Measurements from ENCODE around the gene EIF4B. TPM values are rescaled to one million over a fixed set of nuclear protein-coding genes. Genes with fewer than 3 reads are reported as not detected.

The EIF4B gene
- total and polyA plus RNA-seq, 9 of the 15 experiments (the other 6 are each of a cell fraction or from before 2014, with no cell fraction given): 138 to 669 (median 552) TPM

GRCh38 chr12:53054112-53054878, 48.0 kb downstream of the EIF4B start (continued):
- 0 out of 2 replicates have a peak, but pooled peaks have one; percentile 14 for TF ChIP-seq ZNF407 (IDR thresholded peaks at IDR 0.05; ENCODE audit: low read depth)
- 0 out of 2 replicates have a peak, but pooled peaks have one; percentile 35 for TF ChIP-seq DPF2 (IDR thresholded peaks at IDR 0.05)
- TF ChIP-seq SNIP1 (IDR thresholded peaks at IDR 0.05; ENCODE audit: low read depth): no peak
- TF ChIP-seq ZNF785 (CRISPR knock-in tag; IDR thresholded peaks at IDR 0.05): no peak
- no peak for TF ChIP-seq PBX2 (CRISPR knock-in tag; IDR thresholded peaks at IDR 0.05; ENCODE audit: low read depth)
- TF ChIP-seq PBX2 (tag; conservative IDR thresholded peaks at IDR 0.05; ENCODE audit: low read depth): peak; percentile 59
- TF ChIP-seq, protein P1, sequence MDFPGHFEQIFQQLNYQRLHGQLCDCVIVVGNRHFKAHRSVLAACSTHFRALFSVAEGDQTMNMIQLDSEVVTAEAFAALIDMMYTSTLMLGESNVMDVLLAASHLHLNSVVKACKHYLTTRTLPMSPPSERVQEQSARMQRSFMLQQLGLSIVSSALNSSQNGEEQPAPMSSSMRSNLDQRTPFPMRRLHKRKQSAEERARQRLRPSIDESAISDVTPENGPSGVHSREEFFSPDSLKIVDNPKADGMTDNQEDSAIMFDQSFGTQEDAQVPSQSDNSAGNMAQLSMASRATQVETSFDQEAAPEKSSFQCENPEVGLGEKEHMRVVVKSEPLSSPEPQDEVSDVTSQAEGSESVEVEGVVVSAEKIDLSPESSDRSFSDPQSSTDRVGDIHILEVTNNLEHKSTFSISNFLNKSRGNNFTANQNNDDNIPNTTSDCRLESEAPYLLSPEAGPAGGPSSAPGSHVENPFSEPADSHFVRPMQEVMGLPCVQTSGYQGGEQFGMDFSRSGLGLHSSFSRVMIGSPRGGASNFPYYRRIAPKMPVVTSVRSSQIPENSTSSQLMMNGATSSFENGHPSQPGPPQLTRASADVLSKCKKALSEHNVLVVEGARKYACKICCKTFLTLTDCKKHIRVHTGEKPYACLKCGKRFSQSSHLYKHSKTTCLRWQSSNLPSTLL (IDR thresholded peaks at IDR 0.05): no peak
- TF ChIP-seq MEF2D (tag; conservative IDR thresholded peaks at IDR 0.05; ENCODE audit: low read depth): no peak
- peak; percentile 16; the same call in 1 of the 2 replicates for TF ChIP-seq SOX6 (IDR thresholded peaks at IDR 0.05)
- no peak for TF ChIP-seq HNRNPLL (IDR thresholded peaks at IDR 0.05; ENCODE audit: low read depth, low read length, poor library complexity, severe bottlenecking)
- no peak for TF ChIP-seq ZNF589 (CRISPR knock-in tag; IDR thresholded peaks at IDR 0.05; ENCODE audit: low read depth)
- TF ChIP-seq MECOM (CRISPR knock-in tag; IDR thresholded peaks at IDR 0.05): no peak
- TF ChIP-seq NONO (IDR thresholded peaks at IDR 0.05; ENCODE audit: low read depth in 2 of 2, low read length in 1 of 2): peak in 1 of 2 experiments; percentile 43; a peak in 1 of 4 replicates
- TF ChIP-seq ZNF507 (tag; conservative IDR thresholded peaks at IDR 0.05): no peak
